OCI-LY1 (cell line): ENCODE results near the gene NAA10.

Source experiments
- H2AFZ ChIP-seq: fragments of 200-600 bp; sonication (generic), shearing (Covaris generic); 2 replicates; pipeline ENCODE4 v1.6.0; 2014; ENCODE audit warnings: antibody characterized with exemption, mild to moderate bottlenecking, low read length
- H3F3A ChIP-seq: fragments of 200-600 bp; sonication (generic), shearing (Covaris generic); 2 replicates; pipeline ENCODE4 v1.6.0; 2014; ENCODE audit warnings: mild to moderate bottlenecking, antibody characterized with exemption, low read length, moderate library complexity; ENCODE audit not compliant: insufficient read depth
- H3K27ac ChIP-seq: fragments of 200-600 bp; sonication (generic); 2 replicates; pipeline ENCODE4 v1.5.1; 2014; ENCODE audit warnings: low read length, mixed run types, mild to moderate bottlenecking, low read depth; ENCODE audit not compliant: poor library complexity, severe bottlenecking
- H3K27me3 ChIP-seq: fragments of 200-600 bp; sonication (generic); 2 replicates; pipeline ENCODE4 v1.6.0; 2014; ENCODE audit warnings: antibody characterized with exemption, mild to moderate bottlenecking, low read length, moderate library complexity; ENCODE audit not compliant: insufficient read depth
- H3K36me3 ChIP-seq: fragments of 200-600 bp; sonication (generic); 2 replicates; pipeline ENCODE4 v1.6.1; 2014; ENCODE audit warnings: mild to moderate bottlenecking, antibody characterized with exemption, low read length, moderate library complexity, mixed read lengths; ENCODE audit not compliant: insufficient read depth
- H3K4me1 ChIP-seq: fragments of 200-600 bp; sonication (generic); 2 replicates; pipeline ENCODE4 v1.5.1; 2014; ENCODE audit warnings: mild to moderate bottlenecking, low read length, moderate library complexity; ENCODE audit not compliant: insufficient read depth, severe bottlenecking
- H3K4me2 ChIP-seq: fragments of 200-600 bp; sonication (generic), shearing (Covaris generic); 2 replicates; pipeline ENCODE4 v1.6.1; 2014; ENCODE audit warnings: low read length
- H3K4me3 ChIP-seq: fragments of 200-600 bp; sonication (generic); 2 replicates; pipeline ENCODE4 v1.5.1; 2014; ENCODE audit warnings: low read length, low read depth, mild to moderate bottlenecking, mixed read lengths; ENCODE audit not compliant: poor library complexity, severe bottlenecking
- H3K79me2 ChIP-seq: fragments of 200-600 bp; shearing (Covaris generic); 2 replicates; pipeline ENCODE4 v1.6.1; 2016; ENCODE audit warnings: mixed run types, low read length, mixed read lengths; ENCODE audit not compliant: insufficient read depth
- H3K9ac ChIP-seq: fragments of 200-600 bp; sonication (generic), shearing (Covaris generic); 2 replicates; pipeline ENCODE4 v1.6.1; 2014; ENCODE audit warnings: mild to moderate bottlenecking, low read length, mixed read lengths
- H3K9me2 ChIP-seq: fragments of 200-600 bp; sonication (generic), shearing (Covaris generic); 2 replicates; pipeline ENCODE4 v1.6.1; 2014; ENCODE audit warnings: low read depth, mild to moderate bottlenecking, low read length, mixed read lengths
- H3K9me3 ChIP-seq: fragments of 200-600 bp; shearing (Covaris generic); 2 replicates; pipeline ENCODE4 v1.6.1; 2014; ENCODE audit warnings: low read length, mixed read lengths
- H4K20me1 ChIP-seq: fragments of 200-600 bp; sonication (generic), shearing (Covaris generic); 2 replicates; pipeline ENCODE4 v1.6.0; 2016; ENCODE audit warnings: mild to moderate bottlenecking, low read length; ENCODE audit not compliant: insufficient read depth
- CTCF ChIP-seq: fragments of 200-600 bp; sonication (generic), shearing (Covaris generic); IDR thresholded peaks from 2 replicates; pipeline ENCODE4 v1.5.1; 2017; ENCODE audit warnings: mild to moderate bottlenecking, antibody characterized with exemption, low read length, moderate library complexity, mixed read lengths
- EZH2 ChIP-seq: fragments of 200-600 bp; sonication (generic), shearing (Covaris generic); IDR thresholded peaks from 2 replicates; pipeline ENCODE4 v1.8.0; 2017; ENCODE audit warnings: borderline replicate concordance, mixed run types, mild to moderate bottlenecking, antibody characterized with exemption, low read length, moderate library complexity, mixed read lengths

NAA10 gene

GRCh38 chrX:153884136-153884535, 50.7 kb downstream of the NAA10 start:
- H3K27me3 ChIP-seq: no peaks in the 10 kb centered on the region
- H3F3A ChIP-seq: no peaks in the 10 kb centered on the region
- H3K27ac ChIP-seq: no peak overlapping the region
- TF ChIP-seq EZH2 (no peak), CTCF (no peak)
- no peaks in the 10 kb centered on the region for H3K9me3 ChIP-seq
- H3K9me2 ChIP-seq: no peaks in the 10 kb centered on the region
- no peaks in the 10 kb centered on the region for H4K20me1 ChIP-seq
- H3K4me3 ChIP-seq: no peak overlapping the region
- H3K9ac ChIP-seq: no peak overlapping the region
- H3K4me2 ChIP-seq: no peak overlapping the region
- H3K36me3 ChIP-seq: no peaks in the 10 kb centered on the region
- H3K79me2 ChIP-seq: no peaks in the 10 kb centered on the region
- H2AFZ ChIP-seq: no peak overlapping the region
- no peaks in the 10 kb centered on the region for H3K4me1 ChIP-seq

- no peaks in the 10 kb centered on the region for H3K4me1 ChIP-seq
- H3F3A ChIP-seq: no peaks in the 10 kb centered on the region
- H3K9ac ChIP-seq: no peak overlapping the region
- H3K36me3 ChIP-seq: no peaks in the 10 kb centered on the region
- no peaks in the 10 kb centered on the region for H3K79me2 ChIP-seq
- no peak overlapping the region for H3K27ac ChIP-seq
- H3K4me3 ChIP-seq: no peak overlapping the region
- TF ChIP-seq EZH2: no peak
- TF ChIP-seq CTCF: no peak
- no peaks in the 10 kb centered on the region for H4K20me1 ChIP-seq
- no peaks in the 10 kb centered on the region for H3K9me3 ChIP-seq
- H3K27me3 ChIP-seq: no peaks in the 10 kb centered on the region
- no peak overlapping the region for H3K4me2 ChIP-seq
- H3K9me2 ChIP-seq: no peaks in the 10 kb centered on the region
- no peak overlapping the region for H2AFZ ChIP-seq
Measured at GRCh38 chrX:153883163-153883843, 51.5 kb downstream of the NAA10 start.

GRCh38 chrX:153882557-153882956, 52.3 kb downstream of the NAA10 start:
- Histone ChIP-seq H3K4me2 (no peak overlapping the region), H3K36me3 (no peaks in the 10 kb centered on the region), H3F3A (no peaks in the 10 kb centered on the region), H3K9ac (no peak overlapping the region), H3K27ac (no peak overlapping the region), H3K9me3 (no peaks in the 10 kb centered on the region), H2AFZ (no peak overlapping the region), H3K4me1 (no peaks in the 10 kb centered on the region), H3K27me3 (no peaks in the 10 kb centered on the region), H3K79me2 (no peaks in the 10 kb centered on the region), H4K20me1 (no peaks in the 10 kb centered on the region), H3K9me2 (no peaks in the 10 kb centered on the region), H3K4me3 (no peak overlapping the region)
- TF ChIP-seq CTCF: no peak
- TF ChIP-seq EZH2: no peak
